ENCODE results near the gene SGK1. TPM values are rescaled to one million over a fixed set of nuclear protein-coding genes. Genes with fewer than 3 reads are reported as not detected.
A peak's percentile ranks its signal among the peaks of the same experiment; 100 is the strongest.

The SGK1 gene
- total and polyA plus RNA-seq, 2 experiments from 2014 or later, result 145 to 161 TPM

- no peak for DNase-seq (ENCODE audit: low spot score)
- Histone ChIP-seq H3K4me1 (ENCODE audit: insufficient read depth) (peaks cover 7% of the 10 kb centered on the region), H3K4me2 (peak overlapping the region; percentile 94), H2AFZ (no peak overlapping the region), H3K9me3 (ENCODE audit: low read depth) (no peaks in the 10 kb centered on the region), H3K79me2 (peaks cover 26% of the 10 kb centered on the region), H3K9me2 (replicated peaks; ENCODE audit: insufficient read depth) (no peaks in the 10 kb centered on the region), H4K20me1 (ENCODE audit: insufficient read depth, poor library complexity, severe bottlenecking) (peaks cover 24% of the 10 kb centered on the region), H3K36me3 (replicated peaks; ENCODE audit: insufficient read depth, low read depth) (peaks cover 5% of the 10 kb centered on the region), H3K4me3 (no peak overlapping the region), H3K27me3 (no peaks in the 10 kb centered on the region), H3K27ac (no peak overlapping the region)
- TF ChIP-seq CTCF (IDR thresholded peaks at IDR 0.05; ENCODE audit: poor library complexity) (no peak), EZH2phosphoT487 (IDR thresholded peaks at IDR 0.05; ENCODE audit: low read depth, severe bottlenecking, unreplicated experiment) (no peak), EZH2 (IDR thresholded peaks at IDR 0.05; ENCODE audit: borderline replicate concordance) (no peak)
- WGBS (ENCODE audit: low lambda C conversion rate, missing lambda C conversion rate), result 79% methylated on average over 8 of the region's 8 CpGs
Measured at GRCh38 chr6:134168590-134169208, 149.2 kb downstream of the SGK1 start.

GRCh38 chr6:134166511-134167261 lies 151.2 kb downstream of the SGK1 start:
- H3K9me3 ChIP-seq (ENCODE audit: low read depth), result no peaks in the 10 kb centered on the region
- H3K36me3 ChIP-seq (replicated peaks; ENCODE audit: insufficient read depth, low read depth), result peaks cover 2% of the 10 kb centered on the region
- no peak for DNase-seq (ENCODE audit: low spot score)
- no peak overlapping the region for H3K4me3 ChIP-seq
- H3K4me2 ChIP-seq, result no peak overlapping the region
- H3K27ac ChIP-seq, result no peak overlapping the region
- H3K79me2 ChIP-seq, result peaks cover 6% of the 10 kb centered on the region
- TF ChIP-seq CTCF (IDR thresholded peaks at IDR 0.05; ENCODE audit: poor library complexity), result no peak
- TF ChIP-seq EZH2 (IDR thresholded peaks at IDR 0.05; ENCODE audit: borderline replicate concordance), result no peak
- TF ChIP-seq EZH2phosphoT487 (IDR thresholded peaks at IDR 0.05; ENCODE audit: low read depth, severe bottlenecking, unreplicated experiment), result no peak
- H3K9me2 ChIP-seq (replicated peaks; ENCODE audit: insufficient read depth), result no peaks in the 10 kb centered on the region
- 84% methylated on average over 7 of the region's 7 CpGs for WGBS (ENCODE audit: low lambda C conversion rate, missing lambda C conversion rate)
- no peaks in the 10 kb centered on the region for H3K27me3 ChIP-seq
- peaks cover 8% of the 10 kb centered on the region for H4K20me1 ChIP-seq (ENCODE audit: insufficient read depth, poor library complexity, severe bottlenecking)
- no peak overlapping the region for H2AFZ ChIP-seq
- H3K4me1 ChIP-seq (ENCODE audit: insufficient read depth), result peaks cover 7% of the 10 kb centered on the region

- no peak overlapping the region for H3K4me3 ChIP-seq
- 89% methylated on average over 5 of the region's 5 CpGs for WGBS (ENCODE audit: low lambda C conversion rate, missing lambda C conversion rate)
- H4K20me1 ChIP-seq (ENCODE audit: insufficient read depth, poor library complexity, severe bottlenecking), result no peaks in the 10 kb centered on the region
- no peaks in the 10 kb centered on the region for H3K36me3 ChIP-seq (replicated peaks; ENCODE audit: insufficient read depth, low read depth)
- no peak overlapping the region for H3K4me2 ChIP-seq
- TF ChIP-seq EZH2 (IDR thresholded peaks at IDR 0.05; ENCODE audit: borderline replicate concordance), result no peak
- TF ChIP-seq EZH2phosphoT487 (IDR thresholded peaks at IDR 0.05; ENCODE audit: low read depth, severe bottlenecking, unreplicated experiment), result no peak
- no peak for TF ChIP-seq CTCF (IDR thresholded peaks at IDR 0.05; ENCODE audit: poor library complexity)
- H3K9me3 ChIP-seq (ENCODE audit: low read depth), result no peaks in the 10 kb centered on the region
- no peak overlapping the region for H2AFZ ChIP-seq
- H3K27ac ChIP-seq, result no peak overlapping the region
- no peaks in the 10 kb centered on the region for H3K9me2 ChIP-seq (replicated peaks; ENCODE audit: insufficient read depth)
- no peaks in the 10 kb centered on the region for H3K27me3 ChIP-seq
- H3K4me1 ChIP-seq (ENCODE audit: insufficient read depth), result peaks cover 15% of the 10 kb centered on the region
- no peaks in the 10 kb centered on the region for H3K79me2 ChIP-seq
- DNase-seq (ENCODE audit: low spot score), result no peak
Measured at GRCh38 chr6:134165561-134166201, 152.2 kb downstream of the SGK1 start.

Data from hepatocyte (in vitro differentiated cells).